ENCODE measurements around the gene CALHM5.
"Not testable (repeated sequence)": the region's sequence is repeated elsewhere in the genome, so short reads cannot be mapped to it uniquely, and the experiment has no call there.

The CALHM5 gene, protein sequence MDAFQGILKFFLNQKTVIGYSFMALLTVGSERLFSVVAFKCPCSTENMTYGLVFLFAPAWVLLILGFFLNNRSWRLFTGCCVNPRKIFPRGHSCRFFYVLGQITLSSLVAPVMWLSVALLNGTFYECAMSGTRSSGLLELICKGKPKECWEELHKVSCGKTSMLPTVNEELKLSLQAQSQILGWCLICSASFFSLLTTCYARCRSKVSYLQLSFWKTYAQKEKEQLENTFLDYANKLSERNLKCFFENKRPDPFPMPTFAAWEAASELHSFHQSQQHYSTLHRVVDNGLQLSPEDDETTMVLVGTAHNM

DNA sequence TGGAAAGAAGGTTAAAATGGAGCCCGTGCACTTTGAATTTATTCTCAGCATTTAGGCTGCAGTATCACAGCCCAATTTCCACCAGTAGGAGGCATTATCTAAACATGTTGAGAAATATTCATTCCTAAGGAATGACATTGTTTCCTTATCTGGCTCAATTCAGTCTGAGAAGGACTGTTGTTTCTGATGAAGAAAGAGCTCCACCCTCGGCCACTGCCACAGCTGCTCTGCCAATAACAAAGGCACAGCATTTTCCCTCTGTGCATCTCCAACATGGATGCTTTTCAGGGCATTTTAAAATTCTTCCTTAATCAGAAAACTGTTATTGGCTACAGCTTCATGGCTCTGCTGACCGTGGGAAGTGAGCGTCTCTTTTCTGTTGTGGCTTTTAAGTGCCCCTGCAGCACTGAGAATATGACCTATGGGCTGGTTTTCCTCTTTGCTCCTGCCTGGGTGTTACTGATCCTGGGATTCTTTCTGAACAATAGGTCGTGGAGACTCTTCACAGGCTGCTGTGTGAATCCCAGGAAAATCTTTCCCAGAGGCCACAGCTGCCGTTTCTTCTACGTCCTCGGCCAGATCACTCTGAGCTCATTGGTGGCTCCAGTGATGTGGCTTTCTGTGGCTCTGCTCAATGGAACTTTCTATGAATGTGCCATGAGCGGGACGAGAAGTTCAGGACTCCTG is at the start of gene CALHM5:
TSS of gene CALHM5 (plus strand) at position 216 of the 687 bp plus-strand sequence. CDS start at position 274, 58 bp downstream.
- no peak for DNase-seq

DNA sequence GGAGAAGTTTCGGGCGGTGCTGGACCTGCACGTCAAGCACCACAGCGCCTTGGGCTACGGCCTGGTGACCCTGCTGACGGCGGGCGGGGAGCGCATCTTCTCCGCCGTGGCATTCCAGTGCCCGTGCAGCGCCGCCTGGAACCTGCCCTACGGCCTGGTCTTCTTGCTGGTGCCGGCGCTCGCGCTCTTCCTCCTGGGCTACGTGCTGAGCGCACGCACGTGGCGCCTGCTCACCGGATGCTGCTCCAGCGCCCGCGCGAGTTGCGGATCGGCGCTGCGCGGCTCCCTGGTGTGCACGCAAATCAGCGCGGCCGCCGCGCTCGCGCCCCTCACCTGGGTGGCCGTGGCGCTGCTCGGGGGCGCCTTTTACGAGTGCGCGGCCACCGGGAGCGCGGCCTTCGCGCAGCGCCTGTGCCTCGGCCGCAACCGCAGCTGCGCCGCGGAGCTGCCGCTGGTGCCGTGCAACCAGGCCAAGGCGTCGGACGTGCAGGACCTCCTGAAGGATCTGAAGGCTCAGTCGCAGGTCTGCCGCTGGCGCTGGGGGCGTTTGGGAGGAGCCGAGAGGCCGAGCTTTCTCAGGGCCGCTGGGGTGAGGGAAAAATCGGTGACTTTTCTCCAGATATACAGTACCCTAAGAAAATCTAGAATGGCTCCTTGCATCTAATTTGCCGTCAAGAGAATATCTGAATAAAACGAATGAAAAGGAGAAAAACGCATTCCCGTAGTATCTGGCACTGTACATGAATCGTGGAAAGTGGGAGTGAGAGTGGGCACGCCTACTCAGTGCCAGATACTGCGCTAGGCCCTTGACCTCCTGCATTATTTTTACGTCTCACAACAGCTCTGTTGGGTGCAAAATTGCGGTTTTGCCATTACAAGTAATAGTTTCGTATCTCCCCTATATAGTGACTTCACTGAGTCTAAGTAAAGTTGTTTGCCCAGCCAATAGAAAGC is 49.2 kb upstream of the CALHM5 start:
- DNase-seq: no peak

DNA sequence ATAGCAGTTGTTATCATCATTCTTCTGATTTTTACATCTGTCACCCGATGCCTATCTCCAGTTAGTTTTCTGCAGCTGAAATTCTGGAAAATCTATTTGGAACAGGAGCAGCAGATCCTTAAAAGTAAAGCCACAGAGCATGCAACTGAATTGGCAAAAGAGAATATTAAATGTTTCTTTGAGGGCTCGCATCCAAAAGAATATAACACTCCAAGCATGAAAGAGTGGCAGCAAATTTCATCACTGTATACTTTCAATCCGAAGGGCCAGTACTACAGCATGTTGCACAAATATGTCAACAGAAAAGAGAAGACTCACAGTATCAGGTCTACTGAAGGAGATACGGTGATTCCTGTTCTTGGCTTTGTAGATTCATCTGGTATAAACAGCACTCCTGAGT is 48.1 kb upstream of the CALHM5 start:
- DNase-seq: no peak

DNA sequence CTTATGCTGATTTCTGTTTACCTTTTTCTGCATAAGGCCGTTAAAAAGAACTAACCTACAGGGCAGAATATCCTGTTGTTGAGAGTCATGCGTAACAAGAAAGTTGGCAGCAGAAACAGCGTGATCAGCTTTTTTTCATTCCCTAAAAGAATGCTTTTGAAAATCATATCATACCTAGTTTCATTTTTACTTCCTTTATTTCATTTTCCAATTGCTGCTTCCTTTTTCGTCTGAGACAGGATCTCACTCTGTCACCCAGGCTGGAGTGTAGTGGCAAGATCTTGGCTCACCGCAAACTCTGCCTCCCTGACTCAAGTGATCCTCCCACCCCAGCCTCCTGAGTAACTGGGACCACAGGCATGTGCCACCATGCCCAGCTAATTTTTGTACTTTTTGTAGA is 46.2 kb upstream of the CALHM5 start:
- no peak for DNase-seq

DNA sequence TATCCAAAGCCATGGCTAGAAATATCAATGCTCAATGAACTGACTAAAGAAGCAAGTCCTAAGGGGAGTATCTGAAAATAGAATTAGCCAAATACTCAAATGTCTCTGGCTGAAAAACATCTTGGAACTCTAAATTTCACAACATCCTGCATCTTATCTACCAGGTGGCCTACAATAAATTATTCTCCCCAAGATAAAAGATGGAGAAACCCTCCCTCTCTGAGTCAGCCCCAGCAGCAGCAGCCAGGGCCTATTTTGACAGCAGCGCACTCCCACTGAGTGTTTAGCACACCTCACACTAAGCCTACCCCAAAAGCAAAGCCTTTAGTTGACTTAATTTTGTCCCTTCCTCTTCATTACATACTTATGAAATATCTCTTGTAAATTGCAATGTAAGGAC is 44.3 kb upstream of the CALHM5 start:
- DNase-seq: no peak

DNA sequence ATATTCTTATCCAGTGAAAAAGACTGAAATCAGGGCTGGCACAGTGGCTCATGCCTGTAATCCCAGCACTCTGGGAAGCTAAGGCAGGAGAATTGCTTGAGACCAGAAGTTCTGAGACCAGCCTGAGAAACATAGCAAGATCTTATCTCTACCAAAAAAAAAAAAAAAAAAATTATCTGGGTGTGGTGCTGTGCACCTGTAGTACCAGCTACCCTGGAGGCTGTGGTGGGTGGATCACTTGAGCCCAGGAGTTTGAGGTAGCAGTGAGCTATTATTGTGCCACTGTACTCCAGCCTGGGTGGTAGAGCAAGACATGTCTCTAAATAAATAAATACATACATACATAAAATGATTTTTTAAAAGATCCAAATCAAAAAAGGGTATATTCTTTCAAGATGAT is 43.9 kb upstream of the CALHM5 start:
- no peak for DNase-seq

DNA sequence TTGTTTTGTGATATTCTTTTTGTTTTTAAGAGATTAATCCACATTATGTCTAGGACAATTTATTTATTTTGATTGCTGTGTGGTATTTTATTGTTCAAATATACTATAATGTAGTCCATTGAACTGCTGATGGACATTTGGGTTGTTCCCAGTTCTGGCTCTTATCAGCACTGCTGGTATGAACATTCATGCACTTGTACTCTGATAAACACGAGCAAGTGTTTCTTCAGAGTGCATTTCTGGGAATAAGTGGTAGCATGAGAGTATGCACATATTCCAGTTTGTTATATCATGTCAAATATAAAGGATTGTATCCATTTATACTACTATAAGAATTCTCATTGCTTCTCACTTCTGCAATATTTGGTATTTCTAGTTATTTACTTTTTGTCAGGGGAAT is 43.1 kb upstream of the CALHM5 start:
- DNase-seq: no peak

DNA sequence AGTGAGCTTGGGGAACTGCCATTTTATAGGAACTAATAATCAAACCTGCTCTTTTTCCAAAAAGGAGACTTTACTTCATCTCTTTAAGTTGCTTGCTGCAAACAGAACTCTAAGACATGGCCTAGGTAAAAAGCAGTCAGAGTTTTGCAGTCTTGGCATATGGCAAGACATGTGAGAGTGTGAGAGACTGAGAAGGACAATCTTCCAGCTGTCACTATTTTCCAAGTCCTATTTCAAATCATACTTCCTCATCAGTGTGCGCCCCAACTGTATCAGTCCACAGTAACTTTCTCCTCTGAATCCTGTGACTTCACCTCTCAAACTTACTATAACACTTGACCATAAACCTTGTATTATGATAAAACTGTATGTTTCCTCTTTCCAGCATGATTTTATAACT is 39.9 kb upstream of the CALHM5 start:
- no peak for DNase-seq

DNA sequence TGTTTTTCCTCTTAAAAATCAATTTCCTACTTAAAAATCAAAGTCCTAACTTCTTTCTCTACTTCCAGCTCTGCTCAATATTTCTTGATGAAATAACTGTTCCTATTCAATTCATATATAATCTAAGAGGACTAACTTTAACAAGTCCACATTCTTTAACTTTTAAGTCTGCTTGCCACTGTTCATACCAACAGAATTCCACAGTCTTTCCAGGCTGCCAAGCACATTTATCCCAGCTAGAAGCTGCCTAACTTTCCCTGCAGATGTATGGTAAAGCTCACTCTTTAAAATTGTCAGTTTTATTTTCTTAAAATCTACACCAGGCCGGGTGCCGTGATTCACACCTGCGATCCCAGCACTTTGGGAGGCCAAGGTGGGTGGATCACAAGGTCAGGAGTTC is 38.7 kb upstream of the CALHM5 start:
- DNase-seq: no peak

DNA sequence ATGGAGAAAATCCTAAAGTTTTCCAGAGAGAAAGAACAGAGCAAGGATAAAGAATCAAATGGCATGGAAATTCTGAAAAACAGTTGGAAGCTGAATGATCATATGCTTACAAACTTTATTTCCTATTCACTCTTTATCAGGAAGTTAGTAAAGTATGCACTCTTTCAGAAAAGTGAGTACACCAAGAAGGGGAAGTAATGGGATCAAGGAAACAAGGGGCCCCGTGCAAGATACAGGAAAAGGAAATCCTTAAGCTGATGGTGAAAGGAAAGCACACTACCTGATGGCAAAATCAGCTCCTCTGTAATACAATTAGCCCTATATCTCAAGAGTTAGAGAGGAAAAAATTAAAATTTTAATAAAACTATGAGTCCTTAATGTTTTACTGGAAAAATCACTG is 36.3 kb upstream of the CALHM5 start:
- DNase-seq: no peak

DNA sequence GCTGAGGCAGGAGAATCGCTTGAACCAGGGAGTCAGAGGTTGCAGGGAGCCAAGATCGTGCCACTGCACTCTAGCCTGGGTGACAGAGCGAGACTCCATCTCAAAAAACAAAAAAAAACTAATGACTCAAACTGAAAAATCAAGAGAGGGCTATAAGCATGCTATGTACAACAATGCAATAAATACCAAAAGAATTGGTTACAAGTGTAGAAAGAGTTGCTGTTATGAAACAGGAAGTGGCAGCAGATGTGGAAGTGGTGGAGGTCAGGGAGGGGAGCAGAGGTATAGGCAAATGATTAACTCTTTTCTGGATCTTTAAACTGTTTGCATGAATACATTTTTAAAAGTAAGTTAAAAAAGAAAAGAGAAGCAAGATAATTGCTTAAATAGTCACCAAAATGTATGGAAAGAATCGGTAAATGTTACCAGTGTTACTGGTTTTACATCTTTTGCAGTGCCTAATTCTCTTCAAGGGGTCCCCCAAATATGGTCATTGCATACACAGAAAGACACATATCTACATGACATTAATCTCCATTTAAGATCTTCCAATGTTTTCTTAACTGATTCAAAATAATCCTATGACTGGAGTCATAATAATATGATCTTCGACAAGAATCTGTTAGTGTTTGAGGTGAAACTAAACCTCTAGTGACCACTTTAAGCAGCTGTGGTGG is 35.3 kb upstream of the CALHM5 start:
- no peak for DNase-seq

DNA sequence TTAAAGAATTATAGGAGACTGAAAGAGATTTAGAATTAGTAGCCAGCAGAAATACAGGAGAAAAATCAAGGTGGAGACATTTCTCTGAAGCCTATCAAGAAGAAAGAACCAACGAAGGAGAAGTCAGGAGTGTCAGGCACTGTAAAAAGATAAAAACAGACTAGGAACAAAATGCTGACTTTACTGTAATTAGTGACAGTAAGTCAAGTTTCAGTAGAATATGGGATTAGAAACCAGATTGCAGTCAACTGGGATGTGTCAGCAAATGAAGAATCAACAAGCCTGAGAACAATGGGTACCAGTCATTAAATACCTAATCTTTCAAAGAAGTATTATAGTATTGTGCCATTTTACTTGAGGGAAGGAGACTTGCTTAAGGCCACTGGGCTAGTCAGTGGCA is 28.7 kb upstream of the CALHM5 start:
- no peak for DNase-seq

DNA sequence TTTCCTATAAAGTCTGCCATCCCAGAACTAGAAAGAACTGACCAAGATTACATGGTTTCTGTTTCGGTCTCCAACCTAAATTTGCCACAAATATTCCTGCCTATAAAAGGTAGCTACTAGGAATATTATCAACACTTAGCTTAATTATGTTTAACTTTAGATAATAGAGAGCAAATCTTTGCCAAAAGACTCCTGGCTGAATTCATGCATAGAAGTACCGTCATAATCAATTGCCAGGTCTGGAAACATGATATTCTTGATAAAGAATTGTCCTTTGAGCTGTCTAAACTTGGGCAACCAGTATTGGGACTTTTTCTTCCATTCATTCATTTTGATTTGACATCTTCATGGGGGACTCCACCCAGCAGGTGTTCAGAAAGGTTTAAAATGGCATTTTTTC is 27.8 kb upstream of the CALHM5 start:
- DNase-seq: no peak

DNA sequence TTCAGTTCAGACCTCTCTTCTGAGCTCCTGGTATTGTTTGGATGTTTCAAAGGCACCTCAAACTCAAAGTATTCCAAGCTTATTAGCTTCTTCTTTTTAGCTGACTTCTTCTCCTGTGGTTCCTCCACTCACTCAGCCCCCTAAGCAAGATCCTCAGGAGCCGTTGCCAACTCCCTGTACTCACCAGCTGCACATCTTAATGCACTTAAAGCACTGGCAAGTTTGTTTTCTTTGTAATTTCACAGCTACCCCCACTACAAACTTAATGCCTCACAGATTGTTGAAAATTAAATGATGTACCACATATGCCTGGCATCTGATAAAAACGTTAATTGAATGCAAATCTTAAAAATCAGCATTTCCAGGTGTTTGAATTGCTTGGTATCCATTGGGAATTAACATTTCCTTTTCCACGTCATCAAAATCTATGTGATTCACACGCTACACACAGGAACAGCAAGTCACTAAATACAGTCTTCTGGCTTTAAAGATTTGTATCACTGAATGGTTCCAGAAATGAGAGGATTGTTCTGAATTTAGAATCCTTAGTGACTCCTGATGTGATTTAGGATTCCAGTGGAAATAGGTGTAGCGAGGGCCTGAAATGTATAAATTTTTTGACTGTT is 25.8 kb upstream of the CALHM5 start:
- DNase-seq: no peak

DNA sequence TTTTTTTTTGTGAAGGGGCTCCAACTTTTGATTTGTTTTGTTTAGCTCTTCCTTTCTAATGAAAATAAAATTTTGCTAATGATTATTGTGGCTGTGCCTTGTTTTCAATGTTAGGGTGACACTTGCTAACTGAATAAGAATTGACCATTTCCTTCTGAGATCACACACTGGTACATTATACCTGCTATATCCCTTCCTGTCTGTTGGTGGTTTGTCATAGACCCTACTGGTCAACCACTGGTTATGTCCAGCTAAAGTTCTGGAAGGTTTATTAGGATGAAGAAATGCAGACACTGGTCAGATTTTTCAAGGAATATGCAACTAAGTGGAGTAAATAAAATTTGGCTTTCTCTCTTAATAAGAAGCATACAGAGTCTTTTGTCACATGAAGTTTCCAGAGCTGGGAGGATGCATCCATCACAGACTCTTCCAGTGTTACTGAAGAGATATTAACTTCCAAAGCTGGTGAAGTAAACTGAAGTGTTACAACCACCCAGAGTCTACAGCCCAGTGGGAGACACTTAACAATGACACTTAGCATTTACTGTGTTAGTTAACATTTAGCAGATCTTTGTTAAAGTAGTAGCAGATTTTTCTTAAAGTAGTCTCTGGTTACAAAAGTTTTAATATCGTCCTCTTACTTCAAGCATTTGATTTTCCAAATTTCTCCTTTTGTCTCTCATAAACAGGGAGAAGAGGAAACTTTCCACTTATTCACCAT is 19.7 kb upstream of the CALHM5 start:
- no peak for DNase-seq

DNA sequence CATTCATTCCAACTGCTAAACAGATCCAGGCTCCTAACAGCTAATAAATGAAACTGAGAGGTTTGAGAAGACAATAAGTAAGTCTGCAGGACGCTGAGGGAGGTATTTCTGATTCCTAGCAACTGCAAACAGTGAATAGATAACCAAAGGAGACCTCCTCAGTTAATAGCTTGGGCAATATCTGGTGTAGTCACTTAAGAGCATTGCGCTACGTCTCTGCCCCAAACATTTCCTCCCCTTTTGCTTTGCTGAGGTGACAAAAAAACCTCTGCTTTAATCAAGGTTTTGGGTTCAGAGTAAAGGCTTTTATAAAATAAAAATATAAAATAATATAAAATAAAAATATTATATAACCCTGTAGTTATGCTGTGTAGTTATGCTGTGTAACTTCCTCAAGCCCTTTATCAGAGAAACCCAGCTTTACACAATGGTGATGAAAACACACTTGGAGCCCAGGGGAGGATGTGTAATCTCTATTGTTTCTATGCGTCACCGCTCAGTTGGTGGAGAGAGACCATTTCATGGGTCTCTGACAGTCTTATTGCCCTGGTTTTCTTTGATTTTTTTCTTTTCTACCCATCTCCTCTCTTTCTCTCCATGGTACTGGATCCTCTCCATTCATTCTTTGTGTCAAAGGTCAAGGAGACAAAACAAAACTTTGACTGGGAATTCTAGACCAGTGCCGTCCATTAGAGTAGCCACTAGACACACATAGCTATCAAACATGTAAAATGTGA is 18.9 kb upstream of the CALHM5 start:
- DNase-seq: no peak

DNA sequence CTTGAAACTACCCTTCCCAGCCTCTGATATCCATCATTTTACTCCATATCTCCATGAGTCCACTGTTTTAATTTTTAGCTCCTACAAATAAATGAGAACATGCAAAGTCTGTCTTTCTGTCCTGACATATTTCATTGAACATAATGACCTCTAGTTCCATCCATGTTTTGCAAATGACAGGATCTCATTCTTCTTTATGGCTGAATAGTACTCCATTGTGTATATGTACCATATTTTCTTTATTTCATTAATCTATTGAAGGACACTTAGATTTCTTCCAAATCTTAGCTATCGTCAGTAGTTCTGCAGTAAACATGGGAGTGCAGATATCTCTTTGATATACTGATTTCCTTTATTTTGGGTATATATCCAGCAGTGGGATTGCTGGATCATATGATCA is 16.3 kb upstream of the CALHM5 start:
- DNase-seq: not testable (repeated sequence)

DNA sequence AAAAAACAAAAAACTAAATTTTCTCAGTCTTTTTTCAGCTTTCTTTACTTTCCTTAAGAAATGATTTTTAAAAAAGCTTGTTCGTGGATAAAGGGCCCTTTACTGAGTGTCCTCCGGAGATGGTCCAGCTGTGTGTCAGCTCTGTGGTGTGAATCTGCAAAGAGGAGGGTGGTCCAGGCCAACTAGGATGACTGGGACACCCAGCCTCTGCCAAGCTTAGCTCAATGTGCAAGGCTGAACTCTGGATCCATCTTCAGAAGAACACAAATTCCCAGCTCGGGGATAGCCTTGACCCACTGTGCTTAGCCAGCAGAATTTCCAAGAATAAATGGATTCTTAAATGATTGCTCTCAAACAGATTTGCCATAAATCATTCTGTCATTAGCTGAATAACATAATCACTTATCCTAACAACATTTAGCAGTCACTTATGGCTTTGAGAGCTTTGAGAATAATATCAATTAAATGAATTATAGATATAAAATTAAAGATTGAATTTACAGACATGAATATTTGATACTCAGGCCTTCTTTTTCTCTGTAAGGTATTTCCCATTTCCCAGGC is 14.2 kb upstream of the CALHM5 start:
- no peak for DNase-seq

DNA sequence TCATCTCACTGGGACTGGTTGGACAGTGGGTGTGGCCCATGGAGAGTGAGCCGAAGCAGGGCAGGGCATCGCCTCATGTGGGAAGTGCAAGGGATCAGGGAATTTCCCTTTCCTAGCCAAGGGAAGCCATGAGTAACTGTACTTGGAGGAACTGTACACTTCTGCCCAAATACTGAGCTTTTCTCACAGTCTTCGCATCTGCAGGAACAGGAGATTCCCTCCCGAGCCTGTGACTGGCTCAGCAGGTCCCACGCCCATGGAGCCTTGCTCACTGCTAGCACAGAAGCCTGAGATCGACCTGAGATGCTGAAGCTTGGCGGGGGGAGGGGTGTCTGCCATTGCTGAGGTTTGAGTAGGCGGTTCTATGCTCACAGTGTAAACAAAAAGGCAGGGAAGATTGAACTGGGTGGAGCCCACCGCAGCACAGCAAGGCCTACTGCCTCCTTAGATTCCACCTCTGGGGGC is 10.4 kb upstream of the CALHM5 start:
- no peak for DNase-seq

DNA sequence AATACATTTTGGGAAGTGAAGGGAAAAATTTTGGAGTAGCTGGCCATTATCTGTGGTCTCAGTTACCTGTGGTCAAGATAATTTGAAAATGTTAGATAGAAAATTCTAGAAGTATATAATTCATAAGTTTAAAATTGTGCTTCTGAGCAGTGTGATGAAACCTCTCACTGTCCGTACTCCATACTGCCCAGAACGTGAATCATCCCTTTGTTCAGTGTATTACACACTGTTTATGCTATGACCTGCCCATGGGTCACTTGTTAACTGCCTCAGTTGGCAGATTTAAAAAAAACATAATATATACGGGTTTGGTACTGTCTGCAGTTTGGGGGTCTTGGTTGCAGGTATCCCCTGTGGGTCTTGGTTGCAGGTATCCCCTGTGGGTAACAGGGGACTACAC is 4.1 kb upstream of the CALHM5 start:
- DNase-seq: no peak

DNA sequence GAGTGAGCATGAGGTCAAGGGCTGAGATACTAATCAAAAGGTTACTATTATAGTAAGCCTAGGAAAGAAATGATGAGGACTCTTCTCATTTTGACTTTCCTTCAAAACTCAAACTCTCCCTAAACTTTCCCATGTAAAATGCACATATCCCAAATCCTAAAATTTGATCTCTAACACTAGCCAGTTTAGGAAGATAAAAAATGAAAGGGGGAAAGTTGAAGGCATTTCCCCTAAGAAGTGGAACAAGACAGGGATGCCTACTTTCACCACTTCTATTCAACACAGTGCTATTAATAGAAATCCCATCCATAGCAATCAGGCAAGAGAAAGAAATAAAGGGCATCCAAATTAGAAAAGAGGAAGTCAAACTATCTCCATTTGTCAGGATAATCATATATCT is 2.9 kb upstream of the CALHM5 start:
- no peak for DNase-seq
